K562 (cell line): Measurements from ENCODE around the gene IMMP2L.

Experiments
- HOXB6 ChIP-seq: fragments of 250-450 bp; sonication (Bioruptor Pico); IDR thresholded peaks from 2 replicates; pipeline ENCODE4 v1.5.1; 2022; ENCODE audit warnings: mild to moderate bottlenecking, borderline replicate concordance
- TF ChIP-seq, protein P1 (sequence below), 3 experiments: IDR thresholded peaks in 2 of 3; conservative IDR thresholded peaks in 1 of 3; 2 replicates each; pipeline ENCODE4 v1.5.1; 2011 to 2012; ENCODE audit warnings: low read length in 3 of 3, mild to moderate bottlenecking in 3 of 3, control low read depth in 2 of 3, improper control_type of control experiment in 1 of 3, inconsistent platforms in 1 of 3, low read depth in 1 of 3, mixed read lengths in 1 of 3, moderate library complexity in 1 of 3; ENCODE audit not compliant: insufficient read depth in 2 of 3

DNA sequence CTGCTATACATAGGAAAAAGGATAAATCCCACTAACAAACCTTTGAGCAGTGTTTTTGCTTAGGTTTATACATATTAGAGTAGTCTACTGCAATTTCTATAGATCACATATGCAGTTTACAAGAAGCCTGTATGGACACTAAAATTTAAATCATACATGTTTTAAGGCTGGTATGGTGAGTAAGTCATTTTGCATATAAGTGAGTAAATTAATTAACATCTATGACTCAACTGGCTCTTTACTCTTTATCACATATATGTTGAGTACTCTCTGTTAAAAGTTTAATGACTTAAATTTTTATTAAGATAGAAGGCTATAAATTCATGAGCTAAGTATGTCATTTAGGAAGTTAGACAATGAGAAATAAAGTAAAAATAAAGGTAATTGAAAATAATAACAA, 402.0 kb downstream of the IMMP2L start:
- TF ChIP-seq, protein P1, sequence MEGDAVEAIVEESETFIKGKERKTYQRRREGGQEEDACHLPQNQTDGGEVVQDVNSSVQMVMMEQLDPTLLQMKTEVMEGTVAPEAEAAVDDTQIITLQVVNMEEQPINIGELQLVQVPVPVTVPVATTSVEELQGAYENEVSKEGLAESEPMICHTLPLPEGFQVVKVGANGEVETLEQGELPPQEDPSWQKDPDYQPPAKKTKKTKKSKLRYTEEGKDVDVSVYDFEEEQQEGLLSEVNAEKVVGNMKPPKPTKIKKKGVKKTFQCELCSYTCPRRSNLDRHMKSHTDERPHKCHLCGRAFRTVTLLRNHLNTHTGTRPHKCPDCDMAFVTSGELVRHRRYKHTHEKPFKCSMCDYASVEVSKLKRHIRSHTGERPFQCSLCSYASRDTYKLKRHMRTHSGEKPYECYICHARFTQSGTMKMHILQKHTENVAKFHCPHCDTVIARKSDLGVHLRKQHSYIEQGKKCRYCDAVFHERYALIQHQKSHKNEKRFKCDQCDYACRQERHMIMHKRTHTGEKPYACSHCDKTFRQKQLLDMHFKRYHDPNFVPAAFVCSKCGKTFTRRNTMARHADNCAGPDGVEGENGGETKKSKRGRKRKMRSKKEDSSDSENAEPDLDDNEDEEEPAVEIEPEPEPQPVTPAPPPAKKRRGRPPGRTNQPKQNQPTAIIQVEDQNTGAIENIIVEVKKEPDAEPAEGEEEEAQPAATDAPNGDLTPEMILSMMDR (IDR thresholded peaks at IDR 0.05 in 2 of 3, conservative IDR thresholded peaks at IDR 0.05 in 1 of 3; ENCODE audit: insufficient read depth in 2 of 3, low read depth in 1 of 3, low read length in 3 of 3): no peak
- TF ChIP-seq HOXB6 (CRISPR knock-in tag): no peak
